H9 (cell line): Measurements from ENCODE around the gene ARHGEF10L. TPM values are rescaled to one million over a fixed set of nuclear protein-coding genes. Genes with fewer than 3 reads are reported as not detected.

Experiments
- DNase-seq: peaks from one replicate; pipeline ENCODE4 v3.0.0-alpha.2; 2017
- H2AFZ ChIP-seq: one replicate; pipeline ENCODE4 v1.6.1; 2013; ENCODE audit warnings: mild to moderate bottlenecking, low read length, control low read depth, moderate library complexity
- H2AK5ac ChIP-seq: 2 replicates; pipeline ENCODE4 v1.6.1; 2013; ENCODE audit warnings: low read length, control low read depth, mixed read lengths; ENCODE audit not compliant: insufficient read length
- H2BK120ac ChIP-seq: one replicate; pipeline ENCODE4 v1.6.1; 2013; ENCODE audit warnings: low read depth, mild to moderate bottlenecking, low read length, control low read depth, inconsistent platforms; ENCODE audit not compliant: poor library complexity, severe bottlenecking
- H2BK12ac ChIP-seq: 2 replicates; pipeline ENCODE4 v1.6.1; 2013; ENCODE audit warnings: low read length, control low read depth, mixed read lengths, low read depth; ENCODE audit not compliant: insufficient read length
- H2BK15ac ChIP-seq: 2 replicates; pipeline ENCODE4 v1.6.1; 2013; ENCODE audit warnings: low read depth, low read length, control low read depth
- H2BK20ac ChIP-seq: one replicate; pipeline ENCODE4 v1.6.1; 2013; ENCODE audit warnings: low read depth, mild to moderate bottlenecking, low read length, control low read depth, inconsistent platforms; ENCODE audit not compliant: poor library complexity, severe bottlenecking
- H2BK5ac ChIP-seq: 2 replicates; pipeline ENCODE4 v1.6.1; 2013; ENCODE audit warnings: low read length, control low read depth, mixed read lengths; ENCODE audit not compliant: insufficient read length
- H3K14ac ChIP-seq: 2 replicates; pipeline ENCODE4 v1.6.1; 2013; ENCODE audit warnings: low read length, control low read depth; ENCODE audit not compliant: insufficient read depth
- H3K18ac ChIP-seq: 2 replicates; pipeline ENCODE4 v1.6.1; 2013; ENCODE audit warnings: low read depth, mild to moderate bottlenecking, mixed read lengths, low read length, control low read depth; ENCODE audit not compliant: insufficient read length
- H3K23ac ChIP-seq: 2 replicates; pipeline ENCODE4 v1.6.1; 2013; ENCODE audit warnings: low read length, control low read depth, mixed read lengths, low read depth; ENCODE audit not compliant: insufficient read length
- H3K23me2 ChIP-seq: 2 replicates; pipeline ENCODE4 v1.6.1; 2013; ENCODE audit warnings: low read depth, mild to moderate bottlenecking, mixed read lengths, low read length, control low read depth; ENCODE audit not compliant: insufficient read length, poor library complexity, severe bottlenecking
- H3K27ac ChIP-seq: 2 replicates; pipeline ENCODE4 v1.5.1; 2013; ENCODE audit warnings: low read length, control low read depth, mixed read lengths, low read depth; ENCODE audit not compliant: insufficient read length
- H3K27me3 ChIP-seq: 2 replicates; pipeline ENCODE4 v1.6.1; 2013; ENCODE audit warnings: low read length, control low read depth, inconsistent platforms; ENCODE audit not compliant: insufficient read depth
- H3K4ac ChIP-seq: 2 replicates; pipeline ENCODE4 v1.6.1; 2013; ENCODE audit warnings: low read depth, mild to moderate bottlenecking, control low read depth, inconsistent platforms, low read length, moderate library complexity
- H3K4me1 ChIP-seq: 2 replicates; pipeline ENCODE4 v1.6.1; 2013; ENCODE audit warnings: low read length, control low read depth, inconsistent platforms; ENCODE audit not compliant: insufficient read depth
- H3K4me2 ChIP-seq: 2 replicates; pipeline ENCODE4 v1.6.1; 2013; ENCODE audit warnings: low read length, control low read depth, mixed read lengths; ENCODE audit not compliant: insufficient read length, insufficient read depth
- H3K56ac ChIP-seq: 2 replicates; pipeline ENCODE4 v1.6.1; 2013; ENCODE audit warnings: low read depth, mild to moderate bottlenecking, mixed read lengths, low read length, control low read depth; ENCODE audit not compliant: insufficient read length
- H3K79me1 ChIP-seq: 2 replicates; pipeline ENCODE4 v1.6.1; 2013; ENCODE audit warnings: low read depth, mild to moderate bottlenecking, moderate library complexity, low read length, control low read depth, inconsistent platforms; ENCODE audit not compliant: insufficient read depth, poor library complexity, severe bottlenecking
- H3K79me2 ChIP-seq: 2 replicates; pipeline ENCODE4 v1.6.1; 2013; ENCODE audit warnings: low read length, control low read depth, inconsistent platforms; ENCODE audit not compliant: insufficient read depth
- H3K9ac ChIP-seq: 2 replicates; pipeline ENCODE4 v1.6.1; 2013; ENCODE audit warnings: low read length, control low read depth, mixed read lengths; ENCODE audit not compliant: insufficient read length; ENCODE audit errors: extremely low read depth
- H3K9me3 ChIP-seq: one replicate; pipeline ENCODE4 v1.6.1; 2013; ENCODE audit warnings: low read depth, low read length, inconsistent platforms; ENCODE audit not compliant: control insufficient read depth
- H3T11ph ChIP-seq: one replicate; pipeline ENCODE4 v1.6.1; 2013; ENCODE audit warnings: mild to moderate bottlenecking, low read length, control low read depth, inconsistent platforms
- H4K20me1 ChIP-seq: one replicate; pipeline ENCODE4 v1.6.1; 2013; ENCODE audit not compliant: control insufficient read depth, insufficient read length, insufficient read depth
- H4K5ac ChIP-seq: 2 replicates; pipeline ENCODE4 v1.6.1; 2013; ENCODE audit warnings: low read depth, mild to moderate bottlenecking, mixed read lengths, low read length, control low read depth; ENCODE audit not compliant: insufficient read length
- H4K8ac ChIP-seq: replicated peaks from 2 replicates; pipeline ENCODE4 v1.6.1; 2013; ENCODE audit warnings: low read length, control low read depth, mixed read lengths, low read depth; ENCODE audit not compliant: insufficient read length
- H4K91ac ChIP-seq: 2 replicates; pipeline ENCODE4 v1.6.1; 2013; ENCODE audit warnings: low read depth, mild to moderate bottlenecking, moderate library complexity, mixed read lengths, low read length, control low read depth; ENCODE audit not compliant: insufficient read length
- H3K27ac Mint-ChIP-seq, 3 experiments: 2 replicates in 2 of 3; 3 replicates in 1 of 3; pipeline ENCODE4 v1.8.0; 2020 to 2021; ENCODE audit warnings: mixed read lengths in 3 of 3, mild to moderate bottlenecking in 1 of 3, moderate library complexity in 1 of 3
- H3K27me3 Mint-ChIP-seq: 2 replicates; pipeline ENCODE4 v1.8.0; 2021; ENCODE audit warnings: low read depth, mild to moderate bottlenecking, moderate library complexity, mixed read lengths
- H3K36me3 Mint-ChIP-seq, 3 experiments: 2 replicates in 2 of 3; 3 replicates in 1 of 3; pipeline ENCODE4 v1.8.0; 2020 to 2021; ENCODE audit warnings: low read depth in 3 of 3, mixed read lengths in 3 of 3; ENCODE audit not compliant: insufficient read depth in 1 of 3
- H3K4me1 Mint-ChIP-seq, 2 experiments: 2 replicates each; pipeline ENCODE4 v1.8.0; 2020; ENCODE audit warnings: mixed read lengths in 2 of 2
- H3K4me3 Mint-ChIP-seq, 2 experiments: 2 replicates in 1 of 2; 3 replicates in 1 of 2; pipeline ENCODE4 v1.8.0; 2020 to 2021; ENCODE audit warnings: mild to moderate bottlenecking in 2 of 2, mixed read lengths in 2 of 2, moderate library complexity in 1 of 2
- H3K9me3 Mint-ChIP-seq, 2 experiments: 2 replicates in 1 of 2; 3 replicates in 1 of 2; pipeline ENCODE4 v1.8.0; 2020; ENCODE audit warnings: mild to moderate bottlenecking in 2 of 2, mixed read lengths in 2 of 2, moderate library complexity in 1 of 2
- WGBS: extraction: QIAGEN DNeasy Blood & Tissue Kit; methylation state at CpG from one replicate; pipeline ENCODE4 v1.1.7; 2013; ENCODE audit warnings: missing lambda C conversion rate, low lambda C conversion rate, mixed read lengths; ENCODE audit not compliant: insufficient read length; ENCODE audit errors: extremely low coverage; 5-methylcytosine and 5-hydroxymethylcytosine counted together
- total RNA-seq: library from RNA; stranded (reverse); gene quantifications from 2 replicates; pipeline ENCODE4 v1.2.1, GENCODE V29; 2021
- TF ChIP-seq, protein P1 (sequence below): fragments of 200-600 bp; sonication (generic); conservative IDR thresholded peaks from 3 replicates; pipeline ENCODE4 v1.8.0; 2021; ENCODE audit warnings: antibody characterized with exemption, mild to moderate bottlenecking

ARHGEF10L gene
- total RNA-seq, 1 experiment from 2014 or later: 20.2 TPM

DNA sequence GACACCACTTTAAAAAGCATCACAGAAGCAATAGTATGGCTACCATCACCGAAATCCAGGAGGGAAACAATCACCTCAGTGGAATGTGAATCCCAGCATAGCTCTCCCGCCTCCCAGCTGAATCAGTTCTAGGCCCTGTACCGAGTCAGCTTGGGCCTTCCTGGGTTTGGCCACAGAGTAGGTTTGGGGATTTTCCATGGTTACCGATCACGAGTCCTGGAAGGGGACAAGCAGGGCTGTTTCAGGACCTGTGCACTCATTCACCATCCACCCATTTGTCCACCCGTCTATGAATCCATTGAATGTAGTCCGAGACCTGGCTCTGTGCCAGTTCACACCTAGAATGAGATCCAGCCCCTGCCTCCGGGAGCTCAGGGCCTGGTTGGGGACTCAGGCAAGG, 94.2 kb downstream of the ARHGEF10L start:
- H3K9ac ChIP-seq: no peak overlapping the region
- H3K23me2 ChIP-seq: no peaks in the 10 kb centered on the region
- H2BK120ac ChIP-seq: no peak overlapping the region
- H3K27me3 Mint-ChIP-seq: no peaks in the 10 kb centered on the region; the same call in 1 of the 2 replicates
- no peak for DNase-seq
- H3K23ac ChIP-seq: no peak overlapping the region
- H3K79me2 ChIP-seq: no peaks in the 10 kb centered on the region
- no peak overlapping the region for H2BK5ac ChIP-seq
- H3K9me3 Mint-ChIP-seq: no peaks in the 10 kb centered on the region
- no peak overlapping the region for H2AFZ ChIP-seq
- no peak overlapping the region for H3K14ac ChIP-seq
- no peak overlapping the region for H4K5ac ChIP-seq
- H3K4me1 Mint-ChIP-seq: peaks cover 5 to 6% of the 10 kb centered on the region in 2 experiments; a peak in 2 of 4 replicates
- no peak overlapping the region for H3K27ac Mint-ChIP-seq
- no peak overlapping the region for H3K56ac ChIP-seq
- no peaks in the 10 kb centered on the region for H3K4me1 ChIP-seq
- no peak overlapping the region for H3K4ac ChIP-seq
- H2BK12ac ChIP-seq: no peak overlapping the region
- H4K91ac ChIP-seq: no peak overlapping the region
- TF ChIP-seq, protein P1, sequence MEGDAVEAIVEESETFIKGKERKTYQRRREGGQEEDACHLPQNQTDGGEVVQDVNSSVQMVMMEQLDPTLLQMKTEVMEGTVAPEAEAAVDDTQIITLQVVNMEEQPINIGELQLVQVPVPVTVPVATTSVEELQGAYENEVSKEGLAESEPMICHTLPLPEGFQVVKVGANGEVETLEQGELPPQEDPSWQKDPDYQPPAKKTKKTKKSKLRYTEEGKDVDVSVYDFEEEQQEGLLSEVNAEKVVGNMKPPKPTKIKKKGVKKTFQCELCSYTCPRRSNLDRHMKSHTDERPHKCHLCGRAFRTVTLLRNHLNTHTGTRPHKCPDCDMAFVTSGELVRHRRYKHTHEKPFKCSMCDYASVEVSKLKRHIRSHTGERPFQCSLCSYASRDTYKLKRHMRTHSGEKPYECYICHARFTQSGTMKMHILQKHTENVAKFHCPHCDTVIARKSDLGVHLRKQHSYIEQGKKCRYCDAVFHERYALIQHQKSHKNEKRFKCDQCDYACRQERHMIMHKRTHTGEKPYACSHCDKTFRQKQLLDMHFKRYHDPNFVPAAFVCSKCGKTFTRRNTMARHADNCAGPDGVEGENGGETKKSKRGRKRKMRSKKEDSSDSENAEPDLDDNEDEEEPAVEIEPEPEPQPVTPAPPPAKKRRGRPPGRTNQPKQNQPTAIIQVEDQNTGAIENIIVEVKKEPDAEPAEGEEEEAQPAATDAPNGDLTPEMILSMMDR: no peak
- H2BK20ac ChIP-seq: no peak overlapping the region
- H3K27me3 ChIP-seq: no peaks in the 10 kb centered on the region
- no peak overlapping the region for H3K4me2 ChIP-seq
- H3K27ac ChIP-seq: no peak overlapping the region
- no peaks in the 10 kb centered on the region for H3K79me1 ChIP-seq
- no peaks in the 10 kb centered on the region for H4K20me1 ChIP-seq
- WGBS: no CpG with 5 or more reads among the region's 8 CpGs
- H3K4me3 Mint-ChIP-seq: no peak overlapping the region
- no peak overlapping the region for H3T11ph ChIP-seq
- H3K9me3 ChIP-seq: no peaks in the 10 kb centered on the region
- no peak overlapping the region for H2AK5ac ChIP-seq
- H3K18ac ChIP-seq: no peak overlapping the region
- H4K8ac ChIP-seq: no peak overlapping the region
- H3K36me3 Mint-ChIP-seq: peaks cover 20 to 83% (median 61%) of the 10 kb centered on the region in 3 experiments
- no peak overlapping the region for H2BK15ac ChIP-seq
